Measurements from ENCODE around the gene ZBTB16. TPM values are rescaled to one million over a fixed set of nuclear protein-coding genes. Genes with fewer than 3 reads are reported as not detected.

The ZBTB16 gene
- total RNA-seq, 5 donors from 2014 or later (not counting 1 experiment from before 2014, with no cell fraction given): 8.3 to 20.5 (median 12.4) TPM

DNA sequence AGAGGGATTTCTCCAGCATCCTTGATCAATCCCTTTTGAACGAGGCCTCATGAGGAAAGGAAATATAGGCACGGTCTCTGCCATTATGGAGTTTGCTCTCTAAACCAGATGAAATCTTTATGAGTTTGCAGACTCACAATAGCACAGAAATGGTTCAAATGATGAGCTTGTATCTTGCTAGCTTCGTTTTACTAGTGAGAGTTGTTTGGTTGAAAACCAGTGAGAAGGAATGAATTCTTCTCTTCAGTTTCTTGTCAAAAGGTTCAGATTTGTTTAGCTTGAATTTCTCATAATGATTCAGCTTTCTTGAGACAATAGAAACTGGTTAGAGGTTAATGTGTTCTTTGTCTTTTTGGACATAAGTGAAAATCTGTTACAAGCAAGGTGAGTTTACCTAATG, 92.7 kb downstream of the ZBTB16 start:
- no peak for ATAC-seq (replicated peaks in 1 of 4)
- Mint-ChIP-seq H3K4me3 (no peak overlapping the region), H3K36me3 (no peaks in the 10 kb centered on the region), H3K27ac (peak overlapping the region in 1 of 2 donors; percentile 0), H3K9me3 (no peaks in the 10 kb centered on the region), H3K4me1 (peaks cover 48 to 55% (median 54%) of the 10 kb centered on the region in 3 donors), H3K27me3 (no peaks in the 10 kb centered on the region)
- H3K9me3 ChIP-seq: no peaks in the 10 kb centered on the region
- CTCF ChIA-PET: no interaction called here
- POLR2A ChIA-PET: no interaction called here
- DNase-seq: no peak
- no peaks in the 10 kb centered on the region for H3K36me3 ChIP-seq (ENCODE audit: control insufficient read depth in 2 of 2, extremely low read depth in 1 of 2, insufficient read depth in 1 of 2, low read length in 1 of 2)
- H3K4me3 ChIP-seq (ENCODE audit: control insufficient read depth in 1 of 2, extremely low read depth in 1 of 2, low read length in 1 of 2): no peak overlapping the region
- no peak overlapping the region for H3K27ac ChIP-seq (ENCODE audit: low read length)
- H3K4me1 ChIP-seq (ENCODE audit: control insufficient read depth in 1 of 2, extremely low read depth in 1 of 2, insufficient read depth in 2 of 2, low read length in 2 of 2): peaks cover 0 to 8% of the 10 kb centered on the region in 2 experiments
- 84% methylated on average over 3 of the region's 3 CpGs for WGBS (ENCODE audit: insufficient coverage)
- no peaks in the 10 kb centered on the region for H3K27me3 ChIP-seq (replicated peaks in 1 of 2; ENCODE audit: control insufficient read depth in 2 of 2, extremely low read depth in 1 of 2, insufficient read depth in 2 of 2, low read length in 1 of 2)

- H3K36me3 Mint-ChIP-seq: no peaks in the 10 kb centered on the region
- H3K27ac ChIP-seq (ENCODE audit: low read length): no peak overlapping the region
Measured at GRCh38 chr11:114152785-114153184, 93.3 kb downstream of the ZBTB16 start.

DNA sequence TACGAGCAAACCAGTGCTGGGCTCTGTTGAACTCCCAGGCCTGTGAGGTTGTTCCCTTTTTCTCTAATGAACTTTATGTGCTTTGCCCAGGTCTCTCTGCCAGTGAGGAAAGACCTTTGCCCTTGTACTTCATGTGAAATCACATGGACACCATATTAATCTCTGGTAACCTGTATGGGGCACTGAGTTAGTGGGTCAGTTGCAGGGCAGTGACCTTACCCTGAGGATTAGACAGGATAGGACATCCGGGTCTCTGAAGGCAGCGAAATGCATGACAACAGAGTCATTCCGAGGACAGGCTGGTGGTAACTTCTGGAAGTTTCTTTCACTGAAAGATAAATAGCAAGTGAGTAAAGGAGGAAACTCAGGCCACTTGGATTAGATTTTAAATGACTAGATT, 93.7 kb downstream of the ZBTB16 start:
- ATAC-seq (replicated peaks in 1 of 4) (no peak), DNase-seq (no peak)
- no peaks in the 10 kb centered on the region for H3K27me3 Mint-ChIP-seq
- H3K27ac ChIP-seq (ENCODE audit: low read length): no peak overlapping the region
- no peaks in the 10 kb centered on the region for H3K9me3 Mint-ChIP-seq
- no peaks in the 10 kb centered on the region for H3K36me3 Mint-ChIP-seq
- peak overlapping the region in 1 of 2 donors; percentile 41 for H3K27ac Mint-ChIP-seq
- H3K9me3 ChIP-seq: no peaks in the 10 kb centered on the region
- ChIA-PET CTCF (no interaction called here), POLR2A (no interaction called here)
- 97% methylated on average over 3 of the region's 4 CpGs for WGBS (ENCODE audit: insufficient coverage)
- peaks cover 3 to 18% of the 10 kb centered on the region in 2 experiments for H3K4me1 ChIP-seq (ENCODE audit: control insufficient read depth in 1 of 2, extremely low read depth in 1 of 2, insufficient read depth in 2 of 2, low read length in 2 of 2)
- H3K4me3 ChIP-seq (ENCODE audit: control insufficient read depth in 1 of 2, extremely low read depth in 1 of 2, low read length in 1 of 2): no peak overlapping the region
- H3K4me1 Mint-ChIP-seq: peaks cover 53 to 59% (median 57%) of the 10 kb centered on the region in 3 donors
- H3K4me3 Mint-ChIP-seq: no peak overlapping the region
- H3K27me3 ChIP-seq (replicated peaks in 1 of 2; ENCODE audit: control insufficient read depth in 2 of 2, extremely low read depth in 1 of 2, insufficient read depth in 2 of 2, low read length in 1 of 2): no peaks in the 10 kb centered on the region
- no peaks in the 10 kb centered on the region for H3K36me3 ChIP-seq (ENCODE audit: control insufficient read depth in 2 of 2, extremely low read depth in 1 of 2, insufficient read depth in 1 of 2, low read length in 1 of 2)

More at GRCh38 chr11:114152785-114153184, 93.3 kb downstream of the ZBTB16 start:
- Histone ChIP-seq H3K9me3 (no peaks in the 10 kb centered on the region), H3K27me3 (replicated peaks in 1 of 2; ENCODE audit: control insufficient read depth in 2 of 2, extremely low read depth in 1 of 2, insufficient read depth in 2 of 2, low read length in 1 of 2) (no peaks in the 10 kb centered on the region), H3K36me3 (ENCODE audit: control insufficient read depth in 2 of 2, extremely low read depth in 1 of 2, insufficient read depth in 1 of 2, low read length in 1 of 2) (no peaks in the 10 kb centered on the region), H3K4me1 (ENCODE audit: control insufficient read depth in 1 of 2, extremely low read depth in 1 of 2, insufficient read depth in 2 of 2, low read length in 2 of 2) (peaks cover 2 to 14% of the 10 kb centered on the region in 2 experiments), H3K4me3 (ENCODE audit: control insufficient read depth in 1 of 2, extremely low read depth in 1 of 2, low read length in 1 of 2) (no peak overlapping the region)
- 40% methylated on average over 1 of the region's 2 CpGs for WGBS (ENCODE audit: insufficient coverage)
- Mint-ChIP-seq H3K27me3 (no peaks in the 10 kb centered on the region), H3K4me3 (no peak overlapping the region), H3K9me3 (no peaks in the 10 kb centered on the region), H3K4me1 (peaks cover 53 to 57% (median 56%) of the 10 kb centered on the region in 3 donors), H3K27ac (peak overlapping the region in 1 of 2 donors; percentile 17)
- DNase-seq (no peak), ATAC-seq (replicated peaks in 1 of 4) (no peak)
- ChIA-PET POLR2A (no interaction called here), CTCF (no interaction called here)

GRCh38 chr11:114154271-114155047, 94.9 kb downstream of the ZBTB16 start:
- no peaks in the 10 kb centered on the region for H3K27me3 ChIP-seq (replicated peaks in 1 of 2; ENCODE audit: control insufficient read depth in 2 of 2, extremely low read depth in 1 of 2, insufficient read depth in 2 of 2, low read length in 1 of 2)
- H3K27ac Mint-ChIP-seq: peak overlapping the region in 1 of 2 donors; percentile 11
- H3K36me3 ChIP-seq (ENCODE audit: control insufficient read depth in 2 of 2, extremely low read depth in 1 of 2, insufficient read depth in 1 of 2, low read length in 1 of 2): no peaks in the 10 kb centered on the region
- H3K4me3 Mint-ChIP-seq: no peak overlapping the region
- ATAC-seq (replicated peaks in 1 of 4) (no peak), DNase-seq (no peak)
- no peaks in the 10 kb centered on the region for H3K9me3 ChIP-seq
- WGBS (ENCODE audit: insufficient coverage): 100% methylated on average over 1 of the region's 5 CpGs
- peaks cover 12 to 27% of the 10 kb centered on the region in 2 experiments for H3K4me1 ChIP-seq (ENCODE audit: control insufficient read depth in 1 of 2, extremely low read depth in 1 of 2, insufficient read depth in 2 of 2, low read length in 2 of 2)
- H3K4me1 Mint-ChIP-seq: peaks cover 53 to 62% (median 58%) of the 10 kb centered on the region in 3 donors
- POLR2A ChIA-PET: no interaction called here
- H3K9me3 Mint-ChIP-seq: no peaks in the 10 kb centered on the region
- H3K36me3 Mint-ChIP-seq: no peaks in the 10 kb centered on the region
- H3K4me3 ChIP-seq (ENCODE audit: control insufficient read depth in 1 of 2, extremely low read depth in 1 of 2, low read length in 1 of 2): no peak overlapping the region
- no peaks in the 10 kb centered on the region for H3K27me3 Mint-ChIP-seq
- H3K27ac ChIP-seq (ENCODE audit: low read length): no peak overlapping the region
- CTCF ChIA-PET: no interaction called here

GRCh38 chr11:114155116-114155515, 95.6 kb downstream of the ZBTB16 start:
- Mint-ChIP-seq H3K27me3 (no peaks in the 10 kb centered on the region), H3K4me1 (peaks cover 53 to 62% (median 58%) of the 10 kb centered on the region in 3 donors), H3K27ac (no peak overlapping the region), H3K4me3 (no peak overlapping the region), H3K9me3 (no peaks in the 10 kb centered on the region), H3K36me3 (no peaks in the 10 kb centered on the region)
- no peaks in the 10 kb centered on the region for H3K27me3 ChIP-seq (replicated peaks in 1 of 2; ENCODE audit: control insufficient read depth in 2 of 2, extremely low read depth in 1 of 2, insufficient read depth in 2 of 2, low read length in 1 of 2)
- CTCF ChIA-PET: no interaction called here
- peaks cover 14 to 34% of the 10 kb centered on the region in 2 experiments for H3K4me1 ChIP-seq (ENCODE audit: control insufficient read depth in 1 of 2, extremely low read depth in 1 of 2, insufficient read depth in 2 of 2, low read length in 2 of 2)
- 97% methylated on average over 13 of the region's 15 CpGs for WGBS (ENCODE audit: insufficient coverage)
- POLR2A ChIA-PET: no interaction called here
- no peak overlapping the region for H3K4me3 ChIP-seq (ENCODE audit: control insufficient read depth in 1 of 2, extremely low read depth in 1 of 2, low read length in 1 of 2)
- no peak for DNase-seq
- H3K36me3 ChIP-seq (ENCODE audit: control insufficient read depth in 2 of 2, extremely low read depth in 1 of 2, insufficient read depth in 1 of 2, low read length in 1 of 2): no peaks in the 10 kb centered on the region
- H3K27ac ChIP-seq (ENCODE audit: low read length): no peak overlapping the region
- no peak for ATAC-seq (replicated peaks in 1 of 4)
- H3K9me3 ChIP-seq: no peaks in the 10 kb centered on the region

DNA sequence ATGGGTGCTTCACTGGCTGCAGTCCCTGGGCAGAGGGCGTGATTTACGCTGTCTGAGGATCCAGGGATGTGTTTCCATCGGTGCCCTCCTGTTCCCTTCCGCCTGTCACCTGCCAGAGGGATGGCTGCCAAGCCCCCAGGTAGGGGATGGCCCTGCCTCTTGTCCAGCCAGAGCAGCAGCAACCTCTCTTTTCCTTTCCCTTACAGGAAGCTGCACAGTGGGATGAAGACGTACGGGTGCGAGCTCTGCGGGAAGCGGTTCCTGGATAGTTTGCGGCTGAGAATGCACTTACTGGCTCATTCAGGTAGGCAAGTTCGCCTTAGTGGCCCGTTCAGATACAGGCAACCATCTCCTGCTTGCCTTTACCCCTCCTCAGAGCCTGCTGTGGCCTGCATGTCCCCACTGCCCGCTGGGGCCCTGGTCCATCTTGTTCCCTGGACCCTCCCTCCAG, 96.6 kb downstream of the ZBTB16 start:
- Mint-ChIP-seq H3K27me3 (no peaks in the 10 kb centered on the region), H3K27ac (peak overlapping the region in 1 of 2 donors; percentile 77), H3K4me1 (peaks cover 62 to 68% (median 64%) of the 10 kb centered on the region in 3 donors), H3K4me3 (no peak overlapping the region), H3K9me3 (no peaks in the 10 kb centered on the region), H3K36me3 (no peaks in the 10 kb centered on the region)
- H3K36me3 ChIP-seq (ENCODE audit: control insufficient read depth in 2 of 2, extremely low read depth in 1 of 2, insufficient read depth in 1 of 2, low read length in 1 of 2): no peaks in the 10 kb centered on the region
- WGBS (ENCODE audit: insufficient coverage): 98% methylated on average over 12 of the region's 13 CpGs
- no peak overlapping the region for H3K4me3 ChIP-seq (ENCODE audit: control insufficient read depth in 1 of 2, extremely low read depth in 1 of 2, low read length in 1 of 2)
- H3K27ac ChIP-seq (ENCODE audit: low read length): no peak overlapping the region
- ChIA-PET POLR2A (interaction anchor here in 1 of 2 donors (0.6 kb wide), 1 partner anchor 242 kb away, joined by 3 read pairs; no protein-coding TSS in a partner anchor), CTCF (no interaction called here)
- ATAC-seq (replicated peaks in 1 of 4) (no peak), DNase-seq (no peak)
- H3K9me3 ChIP-seq: no peaks in the 10 kb centered on the region
- H3K4me1 ChIP-seq (ENCODE audit: control insufficient read depth in 1 of 2, extremely low read depth in 1 of 2, insufficient read depth in 2 of 2, low read length in 2 of 2): peaks cover 23 to 44% of the 10 kb centered on the region in 2 experiments
- no peaks in the 10 kb centered on the region for H3K27me3 ChIP-seq (replicated peaks in 1 of 2; ENCODE audit: control insufficient read depth in 2 of 2, extremely low read depth in 1 of 2, insufficient read depth in 2 of 2, low read length in 1 of 2)
